AML-193 (cell line): ENCODE results near the gene FN3KRP.
"Not testable (repeated sequence)": the region's sequence is repeated elsewhere in the genome, so short reads cannot be mapped to it uniquely, and the experiment has no call there.

Experiments
- DNase-seq, 2 experiments: peaks; one replicate each; lab custom pipeline; 2025; lab: John Stamatoyannopoulos, UW

FN3KRP gene

DNA sequence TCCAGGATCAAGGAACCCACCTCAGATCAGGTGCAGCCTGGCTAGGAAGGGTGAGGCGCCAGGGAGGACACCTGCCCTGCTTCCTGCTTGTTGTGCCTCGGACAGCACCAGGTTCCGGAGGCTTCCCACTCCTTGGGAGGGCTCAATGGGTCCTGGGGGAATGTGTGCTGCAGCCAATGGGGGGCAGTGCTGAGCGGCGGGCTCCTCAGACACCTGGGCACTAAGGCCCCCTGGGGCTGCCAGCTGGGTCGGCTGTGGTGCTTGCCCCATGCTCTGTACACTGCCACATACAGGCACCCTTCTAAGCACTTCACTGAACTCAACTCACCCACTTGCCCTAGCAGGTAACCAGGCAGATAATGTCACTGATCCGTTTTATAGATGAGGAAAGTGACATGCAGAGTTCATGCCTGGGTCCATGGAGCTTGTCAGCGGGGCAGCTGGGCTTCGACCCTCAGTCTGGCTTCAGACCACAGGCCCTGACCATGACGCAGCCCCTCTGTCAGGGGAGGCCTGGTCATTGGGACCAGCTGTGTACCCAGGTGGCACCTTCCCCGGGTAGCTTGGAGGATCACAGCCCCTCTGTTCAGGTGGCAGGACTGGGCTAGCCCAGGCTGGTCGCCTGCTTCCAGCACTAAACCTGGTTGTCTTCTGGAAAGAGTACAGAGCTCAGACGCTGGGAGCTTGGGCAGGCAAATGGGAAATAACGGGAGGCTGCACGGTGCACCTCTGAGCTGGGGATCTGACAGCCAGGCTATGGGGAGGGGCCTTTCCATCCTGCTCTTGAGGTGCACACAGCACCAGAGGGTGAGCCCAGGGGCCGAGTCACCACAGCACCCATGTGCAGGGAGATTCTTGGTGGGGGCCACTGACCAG, 27.1 kb downstream of the FN3KRP start:
- DNase-seq, result no peak

DNA sequence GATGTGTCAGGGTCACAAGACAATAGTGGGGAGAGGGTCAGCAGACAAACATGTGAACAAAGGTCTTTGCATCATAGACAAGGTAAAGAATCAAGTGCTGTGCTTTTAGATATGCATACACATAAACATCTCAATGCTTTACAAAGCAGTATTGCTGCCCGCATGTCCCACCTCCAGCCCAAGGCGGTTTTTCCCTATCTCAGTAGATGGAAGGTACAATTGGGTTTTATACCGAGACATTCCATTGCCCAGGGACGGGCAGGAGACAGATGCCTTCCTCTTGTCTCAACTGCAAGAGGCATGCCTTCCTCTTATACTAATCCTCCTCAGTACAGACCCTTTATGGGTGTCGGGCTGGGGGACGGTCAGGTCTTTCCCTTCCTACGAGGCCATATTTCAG, 28.2 kb downstream of the FN3KRP start:
- DNase-seq, result not testable (repeated sequence)

DNA sequence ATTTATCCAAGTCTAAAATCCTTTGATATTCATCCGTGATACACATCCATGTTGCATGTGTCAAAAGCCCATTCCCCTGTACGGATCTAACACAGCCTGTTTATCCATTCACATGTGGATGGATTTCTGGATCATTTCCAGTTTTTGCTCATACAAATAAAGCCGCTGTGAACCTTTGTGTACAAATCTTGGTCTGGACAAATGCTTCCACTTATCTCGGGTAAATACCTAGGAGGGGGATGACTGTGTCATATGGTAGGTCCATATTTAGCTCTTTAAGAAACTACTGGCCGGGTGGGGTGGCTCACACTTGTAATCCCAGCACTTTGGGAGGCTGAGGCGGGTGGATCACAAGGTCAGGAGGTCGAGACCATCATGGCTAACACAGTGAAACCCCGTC, 29.0 kb downstream of the FN3KRP start:
- no peak for DNase-seq

DNA sequence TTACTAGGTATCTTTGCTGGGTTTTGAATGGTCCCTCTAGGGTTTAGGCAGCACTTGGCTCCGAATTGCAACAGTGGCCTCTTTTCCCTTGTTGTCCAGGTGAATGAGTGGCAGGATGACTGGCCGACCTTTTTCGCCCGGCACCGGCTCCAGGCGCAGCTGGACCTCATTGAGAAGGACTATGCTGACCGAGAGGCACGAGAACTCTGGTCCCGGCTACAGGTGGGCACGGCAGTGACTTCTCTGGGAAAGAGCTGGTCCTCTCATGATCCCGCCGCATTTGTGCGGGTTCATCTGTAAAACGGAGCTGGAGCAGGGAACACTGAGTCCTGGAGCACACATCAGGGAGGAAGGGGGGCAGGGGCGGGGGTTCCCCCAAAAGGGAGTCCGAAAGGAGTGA, 32.2 kb downstream of the FN3KRP start:
- DNase-seq, result no peak

- no peak for DNase-seq
Observed at GRCh38 chr17:82750241-82750908, 33.9 kb downstream of the FN3KRP start.

DNA sequence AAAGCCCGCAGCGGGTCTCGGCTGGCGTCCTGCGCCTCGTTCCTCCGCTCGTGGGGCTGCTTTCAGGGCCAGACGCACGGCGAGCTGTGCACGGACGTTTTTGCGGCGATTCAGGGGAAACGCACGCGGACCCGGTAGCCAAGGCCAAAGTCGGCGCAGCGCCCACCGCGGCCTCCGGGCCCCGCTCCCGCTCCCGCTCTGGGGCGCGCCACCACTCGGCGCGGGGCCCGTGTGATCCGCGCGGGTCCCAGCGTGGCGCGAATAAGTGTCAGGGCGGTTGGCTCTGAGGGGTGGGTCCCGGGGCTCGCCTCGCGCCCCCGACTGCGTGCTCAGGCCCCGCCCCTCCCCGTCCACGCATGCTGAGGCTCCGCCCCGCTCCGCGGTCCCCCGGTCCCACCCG, 34.7 kb downstream of the FN3KRP start:
- DNase-seq, result no peak

DNA sequence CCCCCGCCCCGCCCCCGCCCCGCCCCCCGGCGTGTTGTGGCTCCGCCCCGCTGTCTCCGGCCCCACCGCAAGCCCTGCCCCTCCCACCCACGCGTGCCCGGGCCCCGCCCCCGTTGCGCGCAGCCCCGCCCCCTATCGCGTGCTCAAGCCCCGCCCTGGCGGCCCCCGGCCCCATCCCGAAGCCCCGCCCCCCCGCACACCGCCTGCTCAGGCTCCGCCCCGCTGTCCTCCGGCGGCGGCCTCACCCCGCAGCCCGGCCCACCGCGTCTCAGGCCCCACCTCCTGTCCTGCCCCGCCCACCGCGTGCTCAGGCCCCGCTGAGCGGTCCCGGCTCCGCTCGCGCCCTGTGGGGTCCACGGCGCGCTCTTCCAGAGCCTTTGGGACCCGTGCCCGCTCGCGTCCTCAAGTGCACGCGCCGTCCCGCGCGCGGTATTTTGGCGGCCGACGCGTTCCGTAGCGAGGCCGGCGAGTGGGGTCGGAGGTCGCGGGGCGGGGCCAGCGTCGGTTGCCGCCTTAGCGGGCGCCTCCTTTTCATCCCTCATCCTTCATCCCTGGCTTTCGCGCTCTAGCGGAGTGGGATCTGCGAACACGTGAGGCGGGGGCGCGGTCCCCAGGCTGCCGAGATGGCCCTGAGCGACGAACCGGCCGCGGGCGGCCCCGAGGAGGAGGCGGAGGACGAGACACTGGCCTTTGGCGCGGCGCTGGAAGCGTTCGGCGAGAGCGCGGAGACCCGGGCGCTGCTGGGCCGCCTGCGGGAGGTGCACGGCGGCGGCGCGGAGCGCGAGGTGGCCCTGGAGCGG, 35.3 kb downstream of the FN3KRP start, which contains the start of gene TBCD:
TSS of gene TBCD (plus strand) at position 495 of the 800 bp plus-strand sequence. CDS start at position 624, 129 bp downstream.
- DNase-seq, result peak; percentile 77 to 79

DNA sequence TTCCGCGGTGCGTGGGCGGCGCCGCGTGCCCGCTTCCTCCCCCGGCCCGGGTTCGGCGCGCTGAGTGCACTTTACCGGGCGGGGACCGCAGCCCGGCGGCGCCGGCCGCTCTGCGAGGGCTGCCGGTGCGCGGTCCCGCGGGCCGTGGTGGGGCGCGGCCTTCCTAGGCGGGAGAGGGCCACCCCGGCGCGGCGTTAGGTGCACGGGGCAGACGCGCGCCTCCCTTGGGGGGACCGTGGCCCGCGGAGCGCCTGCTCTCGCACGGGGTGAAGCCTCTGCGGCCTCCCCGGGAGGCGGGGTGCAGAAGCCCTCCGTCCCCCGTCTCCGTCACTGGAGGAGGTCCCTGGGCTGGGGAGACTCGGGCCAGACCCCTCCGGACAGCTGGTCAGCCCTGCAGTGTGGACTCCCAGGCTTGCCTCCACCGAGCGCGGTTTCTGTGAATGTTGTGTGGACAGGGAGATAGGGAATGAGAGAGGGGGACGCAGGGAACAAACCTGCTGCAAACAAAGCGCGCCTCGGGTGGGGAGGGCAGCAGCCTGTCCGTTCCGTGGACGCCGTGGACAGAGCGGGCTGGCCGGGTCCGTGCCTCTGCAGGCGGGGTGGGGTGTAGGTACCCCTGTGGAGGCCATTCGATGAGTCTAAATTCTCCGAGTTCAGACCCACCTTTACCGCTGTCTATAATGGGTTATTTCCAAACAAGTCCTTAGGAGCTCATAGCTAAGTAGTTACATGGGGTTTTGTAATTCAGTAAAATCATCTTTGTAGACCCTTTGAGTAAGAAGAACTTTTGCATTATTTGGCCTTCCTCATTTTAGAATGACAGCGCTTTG, 36.1 kb downstream of the FN3KRP start:
- DNase-seq, result peak; percentile 18 to 20

GRCh38 chr17:82753201-82753464, 36.6 kb downstream of the FN3KRP start:
- no peak for DNase-seq

- no peak for DNase-seq
Observed at GRCh38 chr17:82754297-82755208, 38.0 kb downstream of the FN3KRP start.

- DNase-seq, result no peak
Observed at GRCh38 chr17:82756166-82756565, 39.7 kb downstream of the FN3KRP start.

GRCh38 chr17:82765371-82765770, 48.9 kb downstream of the FN3KRP start:
- no peak for DNase-seq

DNA sequence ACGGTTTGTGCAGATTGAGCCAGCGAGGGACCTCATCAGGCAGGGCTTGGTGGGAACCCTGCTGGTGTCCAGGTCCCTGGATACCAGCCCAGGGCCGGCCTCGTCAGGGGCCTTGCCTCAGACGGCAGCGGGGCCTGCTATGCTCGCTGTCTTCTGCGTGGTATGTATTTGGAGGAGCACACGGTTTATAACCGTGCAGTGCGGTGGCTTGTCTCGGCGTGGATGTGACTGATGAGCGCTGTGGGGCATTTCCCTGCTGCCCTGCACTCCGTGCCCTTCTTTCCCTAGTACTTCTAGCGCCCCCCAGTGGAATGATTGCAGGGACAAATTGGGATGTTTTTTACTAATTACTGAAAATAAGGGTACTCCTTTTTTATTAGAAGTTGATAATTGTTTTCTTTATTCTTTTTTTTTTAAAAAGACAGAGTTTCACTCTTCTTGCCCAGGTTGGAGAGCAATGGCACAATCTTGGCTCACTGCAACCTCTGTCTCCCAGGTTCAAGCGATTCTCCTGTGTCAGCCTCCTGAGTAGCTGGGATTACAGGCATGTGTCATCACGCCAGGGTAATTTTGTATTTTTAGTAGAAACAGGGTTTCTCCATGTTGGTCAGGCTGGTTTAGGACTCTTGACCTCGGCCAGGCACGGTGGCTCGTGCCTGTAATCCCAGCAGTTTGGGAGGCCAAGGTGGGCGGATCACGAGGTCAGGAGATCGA, 50.7 kb downstream of the FN3KRP start:
- peak; percentile 53 to 71 for DNase-seq

DNA sequence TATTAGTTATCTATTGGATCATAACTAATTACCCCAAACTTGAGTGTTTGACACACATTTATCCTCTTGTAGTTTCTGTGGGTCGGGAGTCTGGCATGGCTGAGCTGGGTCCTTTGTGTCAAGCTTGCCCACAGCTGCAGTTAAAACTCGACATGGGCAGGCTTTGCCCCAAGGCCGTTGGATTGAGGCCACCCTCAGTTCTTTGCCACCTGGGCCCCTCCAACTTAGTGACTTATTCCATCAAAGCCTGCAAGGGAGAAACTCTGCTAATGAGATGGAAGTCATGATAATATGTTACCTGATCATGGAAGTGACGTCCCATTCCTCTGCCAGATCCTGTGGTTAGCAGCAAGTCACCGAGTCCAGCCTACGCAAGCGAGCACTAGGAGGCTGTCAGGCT, 52.5 kb downstream of the FN3KRP start:
- no peak for DNase-seq

DNA sequence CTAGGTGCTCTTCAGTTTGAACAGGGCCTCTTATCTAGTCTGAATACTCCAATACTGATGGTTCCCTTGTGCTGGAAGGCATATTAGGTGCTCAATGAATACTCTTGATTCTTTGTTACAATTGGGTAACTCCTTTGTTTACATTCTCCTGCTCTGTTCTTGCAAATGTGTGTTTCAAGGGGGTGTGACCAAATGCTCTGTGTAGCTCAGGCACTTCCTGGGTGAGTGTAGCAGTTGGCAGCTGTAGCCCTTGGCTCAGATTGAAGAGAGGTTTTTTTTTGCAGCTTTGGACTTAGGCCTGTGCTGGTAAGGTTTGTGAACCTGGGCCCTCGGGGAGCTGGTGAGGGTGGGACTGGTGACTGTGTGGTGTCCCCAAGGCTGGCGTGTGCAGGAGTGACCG, 55.5 kb downstream of the FN3KRP start:
- no peak for DNase-seq

DNA sequence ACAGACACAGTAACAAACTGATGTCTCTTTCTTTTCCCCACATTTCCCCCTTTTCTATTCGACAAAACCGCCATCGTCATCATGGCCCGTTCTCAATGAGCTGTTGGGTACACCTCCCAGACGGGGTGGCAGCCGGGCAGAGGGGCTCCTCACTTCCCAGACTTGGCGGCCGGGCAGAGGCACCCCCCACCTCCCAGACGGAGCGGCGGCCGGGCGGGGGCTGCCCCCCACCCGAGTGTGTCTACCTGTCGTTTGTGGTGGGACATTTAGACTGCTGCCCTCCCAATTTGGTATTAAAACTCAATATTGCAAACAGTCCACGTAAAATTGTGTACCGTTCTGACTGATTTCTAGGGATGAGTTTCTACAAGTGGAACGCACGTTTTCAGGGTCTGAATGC, 58.0 kb downstream of the FN3KRP start:
- not testable (repeated sequence) for DNase-seq

DNA sequence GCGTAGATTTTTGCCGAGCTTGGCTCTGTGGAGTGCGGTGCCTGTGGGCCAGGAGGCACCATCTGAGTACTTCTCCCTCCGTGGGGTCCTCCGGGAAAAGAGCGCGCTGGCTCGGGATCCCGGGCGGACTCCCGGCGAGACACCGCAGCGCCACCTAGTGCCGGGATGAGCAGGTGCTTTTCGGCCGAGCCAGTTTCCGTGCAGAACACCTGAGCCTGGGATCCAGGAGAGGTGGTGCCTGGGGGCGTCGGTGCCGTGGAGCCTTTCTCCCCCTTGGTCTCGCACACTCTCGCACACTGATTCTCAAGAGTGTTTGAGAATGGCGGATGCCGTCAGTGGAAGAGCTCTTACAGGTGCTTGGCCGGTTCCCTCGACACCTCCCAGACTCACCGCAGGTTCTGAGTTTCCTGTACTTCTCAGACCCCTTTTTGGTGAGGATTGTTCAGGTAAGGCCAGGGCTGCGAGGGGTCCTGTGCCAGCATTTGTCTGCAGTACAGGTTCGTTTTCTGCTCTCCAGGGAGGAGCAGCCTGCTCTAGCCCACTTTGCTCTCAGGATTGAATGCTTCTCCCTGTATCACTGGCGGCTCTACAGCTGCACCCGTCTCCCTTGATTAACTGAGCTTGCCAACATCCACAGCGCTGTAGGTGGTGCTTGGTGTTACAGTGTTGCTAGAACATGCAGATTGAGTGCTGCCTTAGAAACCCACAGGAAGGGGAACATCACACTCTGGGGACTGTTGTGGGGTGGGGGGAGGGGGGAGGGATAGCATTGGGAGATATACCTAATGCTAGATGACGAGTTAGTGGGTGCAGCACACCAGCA, 58.7 kb downstream of the FN3KRP start:
- DNase-seq, result no peak

DNA sequence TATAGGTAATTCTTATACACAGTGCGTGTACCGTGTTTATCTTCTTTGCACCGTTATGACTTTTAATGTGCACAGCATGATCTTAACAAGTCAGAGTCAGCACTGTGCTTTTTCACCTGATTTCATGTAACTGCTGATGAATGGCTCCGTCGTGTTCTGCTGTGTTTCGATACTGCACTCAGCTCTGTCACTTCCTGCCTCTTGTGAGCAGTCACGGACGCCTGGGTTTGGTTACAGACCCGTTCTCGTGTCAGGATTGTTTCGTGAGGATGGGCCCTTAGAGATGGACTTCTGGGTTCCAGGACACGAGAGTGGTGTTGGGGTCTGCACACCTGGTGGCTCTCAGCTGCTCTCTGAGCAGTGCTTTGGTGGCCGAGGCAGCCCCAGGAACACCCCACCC, 59.9 kb downstream of the FN3KRP start:
- DNase-seq, result no peak
